ENCODE measurements around the gene TMEM212. TPM values are rescaled to one million over a fixed set of nuclear protein-coding genes. Genes with fewer than 3 reads are reported as not detected.

Gene TMEM212
- total and polyA plus RNA-seq, 2 experiments from 2014 or later, result not detected

GRCh38 chr3:171821778-171822358, 21.3 kb upstream of the TMEM212 start:
- no peak overlapping the region for H3K27ac ChIP-seq
- TF ChIP-seq CTCF (IDR thresholded peaks at IDR 0.05; ENCODE audit: low read depth, low read length), result no peak
- no peaks in the 10 kb centered on the region for H3K9me3 ChIP-seq (ENCODE audit: low read depth)
- DNase-seq (ENCODE audit: low read depth in 1 of 2, low spot score in 1 of 2), result no peak
- no peak overlapping the region for H3K4me3 ChIP-seq
- peaks cover 8% of the 10 kb centered on the region for H3K4me1 ChIP-seq (ENCODE audit: low read depth)
- no peaks in the 10 kb centered on the region for H3K36me3 ChIP-seq
- H3K27me3 ChIP-seq, result no peaks in the 10 kb centered on the region

- no peaks in the 10 kb centered on the region for H3K36me3 ChIP-seq
- no peaks in the 10 kb centered on the region for H3K9me3 ChIP-seq (ENCODE audit: low read depth)
- no peak for TF ChIP-seq CTCF (IDR thresholded peaks at IDR 0.05; ENCODE audit: low read depth, low read length)
- no peaks in the 10 kb centered on the region for H3K27me3 ChIP-seq
- DNase-seq (ENCODE audit: low read depth in 1 of 2, low spot score in 1 of 2), result no peak
- peaks cover 8% of the 10 kb centered on the region for H3K4me1 ChIP-seq (ENCODE audit: low read depth)
- H3K4me3 ChIP-seq, result no peak overlapping the region
- H3K27ac ChIP-seq, result no peak overlapping the region
Observed at GRCh38 chr3:171822431-171823106, 20.6 kb upstream of the TMEM212 start.

- Histone ChIP-seq H3K4me1 (ENCODE audit: low read depth) (peaks cover 8% of the 10 kb centered on the region), H3K36me3 (no peaks in the 10 kb centered on the region), H3K9me3 (ENCODE audit: low read depth) (no peaks in the 10 kb centered on the region), H3K4me3 (no peak overlapping the region), H3K27me3 (no peaks in the 10 kb centered on the region), H3K27ac (no peak overlapping the region)
- DNase-seq (ENCODE audit: low read depth in 1 of 2, low spot score in 1 of 2), result no peak
- TF ChIP-seq CTCF (IDR thresholded peaks at IDR 0.05; ENCODE audit: low read depth, low read length), result no peak
Observed at GRCh38 chr3:171824116-171824515, 19.0 kb upstream of the TMEM212 start.

GRCh38 chr3:171824824-171825221, 18.3 kb upstream of the TMEM212 start:
- Histone ChIP-seq H3K4me3 (no peak overlapping the region), H3K27me3 (no peaks in the 10 kb centered on the region), H3K9me3 (ENCODE audit: low read depth) (no peaks in the 10 kb centered on the region), H3K36me3 (no peaks in the 10 kb centered on the region), H3K4me1 (ENCODE audit: low read depth) (peaks cover 8% of the 10 kb centered on the region), H3K27ac (no peak overlapping the region)
- peak in 1 of 2 donors; percentile 65 for DNase-seq (ENCODE audit: low read depth in 1 of 2, low spot score in 1 of 2)
- no peak for TF ChIP-seq CTCF (IDR thresholded peaks at IDR 0.05; ENCODE audit: low read depth, low read length)

GRCh38 chr3:171825222-171825828, 17.8 kb upstream of the TMEM212 start:
- Histone ChIP-seq H3K4me3 (no peak overlapping the region), H3K27me3 (no peaks in the 10 kb centered on the region), H3K4me1 (ENCODE audit: low read depth) (peaks cover 10% of the 10 kb centered on the region), H3K9me3 (ENCODE audit: low read depth) (no peaks in the 10 kb centered on the region), H3K27ac (no peak overlapping the region), H3K36me3 (no peaks in the 10 kb centered on the region)
- TF ChIP-seq CTCF (IDR thresholded peaks at IDR 0.05; ENCODE audit: low read depth, low read length), result no peak
- DNase-seq (ENCODE audit: low read depth in 1 of 2, low spot score in 1 of 2), result peak in 1 of 2 donors; percentile 95

Data from cardiac muscle cell (in vitro differentiated cells and primary cell).